ENCODE results near the gene FAM171A2. TPM values are rescaled to one million over a fixed set of nuclear protein-coding genes. Genes with fewer than 3 reads are reported as not detected.

Gene FAM171A2
- total RNA-seq, 1 experiment from 2014 or later, result 27.5 TPM

- H4K91ac ChIP-seq (ENCODE audit: insufficient read length, low read depth, low read length), result no peak overlapping the region
- no peak overlapping the region for H2AFZ ChIP-seq (ENCODE audit: low read length)
- no peak for TF ChIP-seq CTCF (conservative IDR thresholded peaks at IDR 0.05)
- no peak overlapping the region for H2BK5ac ChIP-seq (ENCODE audit: insufficient read length, low read length)
- peak; percentile 34 for DNase-seq
- Mint-ChIP-seq H3K27me3 (ENCODE audit: low read depth) (peaks cover 19% of the 10 kb centered on the region), H3K27ac (0 out of 7 replicates have a peak overlapping the region, but pooled peaks of 1 of the 3 experiments have one; percentile 23), H3K36me3 (ENCODE audit: insufficient read depth in 1 of 3, low read depth in 3 of 3) (peaks cover 20 to 45% (median 31%) of the 10 kb centered on the region in 3 experiments), H3K4me3 (peak overlapping the region; percentile 88 to 94), H3K4me1 (peaks cover 6 to 19% of the 10 kb centered on the region in 2 experiments), H3K9me3 (no peaks in the 10 kb centered on the region)
- no peak overlapping the region for H3K23ac ChIP-seq (ENCODE audit: insufficient read length, low read depth, low read length)
- no peak overlapping the region for H2BK120ac ChIP-seq (ENCODE audit: low read depth, low read length, poor library complexity, severe bottlenecking)
- peaks cover 13% of the 10 kb centered on the region for H3K23me2 ChIP-seq (ENCODE audit: insufficient read length, low read depth, low read length, poor library complexity, severe bottlenecking)
- H3K4ac ChIP-seq (ENCODE audit: low read depth, low read length), result no peak overlapping the region
- no peaks in the 10 kb centered on the region for H3K9me3 ChIP-seq (ENCODE audit: control insufficient read depth, low read depth, low read length)
- no peak overlapping the region for H2BK20ac ChIP-seq (ENCODE audit: low read depth, low read length, poor library complexity, severe bottlenecking)
- H2BK15ac ChIP-seq (ENCODE audit: low read depth, low read length), result no peak overlapping the region
- H3K27ac ChIP-seq (ENCODE audit: insufficient read length, low read depth, low read length), result no peak overlapping the region
- H4K5ac ChIP-seq (ENCODE audit: insufficient read length, low read depth, low read length), result no peak overlapping the region
- H3T11ph ChIP-seq (ENCODE audit: low read length), result no peak overlapping the region
- no peak overlapping the region; the same call in 1 of the 2 replicates for H3K14ac ChIP-seq (ENCODE audit: insufficient read depth, low read length)
- H3K4me1 ChIP-seq (ENCODE audit: insufficient read depth, low read length), result no peaks in the 10 kb centered on the region
- no peak overlapping the region for H3K56ac ChIP-seq (ENCODE audit: insufficient read length, low read depth, low read length)
- H2AK5ac ChIP-seq (ENCODE audit: insufficient read length, low read length), result no peak overlapping the region
- no peaks in the 10 kb centered on the region for H4K20me1 ChIP-seq (ENCODE audit: control insufficient read depth, insufficient read depth, insufficient read length)
- no peak overlapping the region for H2BK12ac ChIP-seq (ENCODE audit: insufficient read length, low read depth, low read length)
- no CpG with 5 or more reads among the region's 27 CpGs for WGBS (ENCODE audit: extremely low coverage, insufficient read length, low lambda C conversion rate)
- peak overlapping the region; percentile 76 for H3K4me2 ChIP-seq (ENCODE audit: insufficient read depth, insufficient read length, low read length)
- peaks cover 4% of the 10 kb centered on the region; the same call in 1 of the 2 replicates for H3K79me2 ChIP-seq (ENCODE audit: insufficient read depth, low read length)
- H4K8ac ChIP-seq (replicated peaks; ENCODE audit: insufficient read length, low read depth, low read length), result no peak overlapping the region
- H3K27me3 ChIP-seq (ENCODE audit: insufficient read depth, low read length), result no peaks in the 10 kb centered on the region
- peaks cover 4% of the 10 kb centered on the region for H3K79me1 ChIP-seq (ENCODE audit: insufficient read depth, low read depth, low read length, poor library complexity, severe bottlenecking)
- H3K9ac ChIP-seq (ENCODE audit: extremely low read depth, insufficient read length, low read length), result peak overlapping the region; percentile 57
- H3K18ac ChIP-seq (ENCODE audit: insufficient read length, low read depth, low read length), result peak overlapping the region; percentile 22
Measured at GRCh38 chr17:44323359-44324091, 40.1 kb downstream of the FAM171A2 start.

All from H9 (cell line).